ENCODE data around the gene MAP2K7.

The MAP2K7 gene

GRCh38 chr19:7862413-7862951 is 41.2 kb upstream of the MAP2K7 start:
- Mint-ChIP-seq H3K9me3 (no peaks in the 10 kb centered on the region), H3K36me3 (ENCODE audit: insufficient read depth) (no peaks in the 10 kb centered on the region), H3K27ac (ENCODE audit: low read depth) (no peak overlapping the region), H3K4me1 (peaks cover 10% of the 10 kb centered on the region), H3K4me3 (peak overlapping the region; percentile 43), H3K27me3 (peaks cover 36% of the 10 kb centered on the region)
- ATAC-seq (replicated peaks; ENCODE audit: extremely low read depth, poor library complexity, severe bottlenecking) (peak; percentile 37), DNase-seq (ENCODE audit: low spot score in 2 of 2) (no peak)

- no peaks in the 10 kb centered on the region for H3K9me3 Mint-ChIP-seq
- no peak for DNase-seq (ENCODE audit: low spot score in 2 of 2)
- H3K36me3 Mint-ChIP-seq (ENCODE audit: insufficient read depth): peaks cover 1% of the 10 kb centered on the region
- peak overlapping the region; percentile 13 for H3K4me3 Mint-ChIP-seq
- no peak for ATAC-seq (replicated peaks; ENCODE audit: extremely low read depth, poor library complexity, severe bottlenecking)
- H3K4me1 Mint-ChIP-seq: peaks cover 11% of the 10 kb centered on the region
- H3K27me3 Mint-ChIP-seq: peaks cover 36% of the 10 kb centered on the region
- no peak overlapping the region for H3K27ac Mint-ChIP-seq (ENCODE audit: low read depth)
Measured at GRCh38 chr19:7863157-7863970, 40.3 kb upstream of the MAP2K7 start.

DNA sequence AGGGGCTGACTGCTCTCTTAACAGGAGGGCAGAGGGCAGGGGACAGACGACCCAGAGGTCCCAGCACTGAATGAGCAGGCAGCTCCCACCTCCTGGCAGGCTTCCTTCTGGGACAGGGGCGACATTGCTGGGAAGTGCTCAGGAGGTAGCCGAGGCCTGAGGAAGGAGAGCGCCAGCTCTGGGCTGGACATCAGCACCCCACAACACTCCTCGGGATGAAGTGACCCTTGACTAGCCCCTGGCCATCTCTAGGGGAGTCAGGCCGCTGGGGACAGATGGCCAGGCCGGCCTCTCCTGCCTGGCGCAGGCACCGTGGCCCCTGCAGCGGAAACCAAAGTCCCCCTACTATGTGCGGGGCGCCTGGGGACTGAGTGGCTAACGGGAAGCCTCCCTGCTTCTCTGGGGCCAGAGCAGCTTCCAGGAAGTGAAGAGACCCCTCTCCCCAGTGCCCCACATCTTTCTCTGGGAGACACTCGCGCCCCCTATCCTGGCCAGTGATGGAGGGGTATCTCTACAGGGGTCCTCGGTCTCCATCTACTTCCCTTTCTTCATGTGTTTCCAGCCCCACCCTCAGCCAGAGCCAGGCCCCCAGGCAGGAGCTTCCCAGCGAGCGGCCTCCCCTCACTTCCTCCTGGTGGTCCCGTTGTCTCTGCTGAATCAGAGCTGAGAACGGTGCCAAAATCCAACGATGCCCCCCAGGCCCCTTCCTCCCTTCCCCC is 39.5 kb upstream of the MAP2K7 start:
- Mint-ChIP-seq H3K4me3 (peak overlapping the region; percentile 13), H3K27ac (ENCODE audit: low read depth) (no peak overlapping the region), H3K4me1 (peaks cover 18% of the 10 kb centered on the region), H3K27me3 (peaks cover 36% of the 10 kb centered on the region), H3K9me3 (no peaks in the 10 kb centered on the region), H3K36me3 (ENCODE audit: insufficient read depth) (peaks cover 5% of the 10 kb centered on the region)
- ATAC-seq (replicated peaks; ENCODE audit: extremely low read depth, poor library complexity, severe bottlenecking): no peak
- no peak for DNase-seq (ENCODE audit: low spot score in 2 of 2)

GRCh38 chr19:7864690-7865074 is 39.0 kb upstream of the MAP2K7 start:
- DNase-seq (ENCODE audit: low spot score in 2 of 2) (no peak), ATAC-seq (replicated peaks; ENCODE audit: extremely low read depth, poor library complexity, severe bottlenecking) (no peak)
- no peaks in the 10 kb centered on the region for H3K9me3 Mint-ChIP-seq
- H3K27ac Mint-ChIP-seq (ENCODE audit: low read depth): no peak overlapping the region
- H3K4me1 Mint-ChIP-seq: peaks cover 18% of the 10 kb centered on the region
- peaks cover 5% of the 10 kb centered on the region for H3K36me3 Mint-ChIP-seq (ENCODE audit: insufficient read depth)
- no peak overlapping the region for H3K4me3 Mint-ChIP-seq
- H3K27me3 Mint-ChIP-seq: peaks cover 36% of the 10 kb centered on the region

GRCh38 chr19:7865262-7865911 is 38.3 kb upstream of the MAP2K7 start:
- Mint-ChIP-seq H3K27ac (ENCODE audit: low read depth) (peak overlapping the region; percentile 16), H3K27me3 (peaks cover 32% of the 10 kb centered on the region), H3K4me3 (peak overlapping the region; percentile 12), H3K36me3 (ENCODE audit: insufficient read depth) (peaks cover 5% of the 10 kb centered on the region), H3K4me1 (peaks cover 18% of the 10 kb centered on the region), H3K9me3 (no peaks in the 10 kb centered on the region)
- DNase-seq (ENCODE audit: low spot score in 2 of 2) (no peak), ATAC-seq (replicated peaks; ENCODE audit: extremely low read depth, poor library complexity, severe bottlenecking) (no peak)

DNA sequence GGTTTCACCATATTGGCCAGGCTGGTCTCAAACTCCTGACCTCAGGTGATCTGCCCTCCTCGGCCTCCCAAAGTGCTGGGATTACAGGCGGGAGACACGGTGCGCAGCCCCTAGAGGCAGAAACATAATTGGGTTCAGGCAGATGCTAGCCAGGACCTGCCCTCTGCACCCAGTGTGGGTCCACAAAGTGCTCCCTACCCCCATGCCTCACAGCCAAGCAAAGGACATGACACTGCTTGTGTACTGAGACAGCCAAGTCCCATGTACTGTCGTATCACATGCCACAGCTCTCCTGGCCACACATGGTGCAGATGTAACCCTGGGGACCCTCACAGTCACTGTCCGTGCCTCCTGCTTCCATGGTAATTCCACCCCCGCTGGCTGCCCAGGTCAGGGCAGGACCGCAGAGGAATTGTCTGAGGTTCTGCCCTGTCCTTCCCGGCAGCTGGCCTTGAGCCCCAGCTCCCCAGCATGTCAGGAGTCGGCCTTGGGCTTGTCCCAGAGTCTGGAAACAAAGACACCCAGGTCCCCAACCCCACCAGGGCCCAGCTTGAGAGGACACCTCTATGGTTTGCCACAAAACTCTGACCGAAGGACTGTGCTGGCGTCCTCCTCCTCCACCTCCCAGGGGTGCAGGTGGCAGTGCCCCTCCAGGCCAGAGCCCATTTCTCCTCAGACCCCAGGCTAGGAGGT is 37.1 kb upstream of the MAP2K7 start:
- Mint-ChIP-seq H3K27ac (ENCODE audit: low read depth) (no peak overlapping the region), H3K27me3 (peaks cover 29% of the 10 kb centered on the region), H3K9me3 (peaks cover 6% of the 10 kb centered on the region), H3K4me1 (peaks cover 27% of the 10 kb centered on the region), H3K4me3 (no peak overlapping the region), H3K36me3 (ENCODE audit: insufficient read depth) (peaks cover 5% of the 10 kb centered on the region)
- DNase-seq (ENCODE audit: low spot score in 2 of 2) (no peak), ATAC-seq (replicated peaks; ENCODE audit: extremely low read depth, poor library complexity, severe bottlenecking) (no peak)

GRCh38 chr19:7867092-7867844 is 36.4 kb upstream of the MAP2K7 start:
- peaks cover 36% of the 10 kb centered on the region for H3K27me3 Mint-ChIP-seq

DNA sequence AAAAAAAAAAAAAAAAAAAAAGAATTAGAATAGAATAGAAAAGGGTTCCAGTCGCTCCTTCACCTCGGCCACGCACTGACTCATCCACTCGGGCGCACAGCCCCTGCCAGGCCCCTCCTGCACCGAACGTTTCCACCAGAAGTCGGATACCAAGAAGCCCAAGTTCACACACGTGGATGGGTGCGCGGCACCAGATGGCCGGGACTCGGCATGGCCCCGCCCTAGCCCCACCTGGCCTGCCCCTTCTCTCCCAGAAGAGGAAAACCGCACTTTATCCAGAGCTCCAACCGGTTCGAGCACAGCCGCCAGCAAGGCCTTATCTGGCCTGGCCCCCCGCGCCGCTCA is 35.4 kb upstream of the MAP2K7 start:
- Mint-ChIP-seq H3K36me3 (ENCODE audit: insufficient read depth) (peaks cover 6% of the 10 kb centered on the region), H3K9me3 (peaks cover 9% of the 10 kb centered on the region), H3K27me3 (peaks cover 43% of the 10 kb centered on the region), H3K27ac (ENCODE audit: low read depth) (peak overlapping the region; percentile 53), H3K4me1 (peaks cover 33% of the 10 kb centered on the region), H3K4me3 (peak overlapping the region; percentile 79)
- no peak for ATAC-seq (replicated peaks; ENCODE audit: extremely low read depth, poor library complexity, severe bottlenecking)
- no peak for DNase-seq (ENCODE audit: low spot score in 2 of 2)

More at GRCh38 chr19:7867092-7867844, 36.4 kb upstream of the MAP2K7 start:
- DNase-seq (ENCODE audit: low spot score in 2 of 2) (no peak), ATAC-seq (replicated peaks; ENCODE audit: extremely low read depth, poor library complexity, severe bottlenecking) (no peak)
- peaks cover 33% of the 10 kb centered on the region for H3K4me1 Mint-ChIP-seq
- peaks cover 6% of the 10 kb centered on the region for H3K36me3 Mint-ChIP-seq (ENCODE audit: insufficient read depth)
- H3K4me3 Mint-ChIP-seq: no peak overlapping the region
- H3K27ac Mint-ChIP-seq (ENCODE audit: low read depth): no peak overlapping the region
- H3K9me3 Mint-ChIP-seq: peaks cover 9% of the 10 kb centered on the region

GRCh38 chr19:7868671-7869452 is 34.8 kb upstream of the MAP2K7 start:
- ATAC-seq (replicated peaks; ENCODE audit: extremely low read depth, poor library complexity, severe bottlenecking): peak; percentile 85
- H3K4me3 Mint-ChIP-seq: peak overlapping the region; percentile 79
- H3K4me1 Mint-ChIP-seq: peaks cover 33% of the 10 kb centered on the region
- peaks cover 9% of the 10 kb centered on the region for H3K9me3 Mint-ChIP-seq
- H3K27me3 Mint-ChIP-seq: peaks cover 47% of the 10 kb centered on the region
- H3K27ac Mint-ChIP-seq (ENCODE audit: low read depth): peak overlapping the region; percentile 53
- peak; percentile 81 to 84 for DNase-seq (ENCODE audit: low spot score in 2 of 2)
- H3K36me3 Mint-ChIP-seq (ENCODE audit: insufficient read depth): peaks cover 6% of the 10 kb centered on the region

GRCh38 chr19:7869453-7869909 is 34.2 kb upstream of the MAP2K7 start:
- peak overlapping the region; percentile 79 for H3K4me3 Mint-ChIP-seq
- H3K27ac Mint-ChIP-seq (ENCODE audit: low read depth): no peak overlapping the region
- peak; percentile 81 to 87 for DNase-seq (ENCODE audit: low spot score in 2 of 2)
- peaks cover 9% of the 10 kb centered on the region for H3K9me3 Mint-ChIP-seq
- H3K4me1 Mint-ChIP-seq: peaks cover 33% of the 10 kb centered on the region
- H3K36me3 Mint-ChIP-seq (ENCODE audit: insufficient read depth): peaks cover 6% of the 10 kb centered on the region
- peaks cover 47% of the 10 kb centered on the region for H3K27me3 Mint-ChIP-seq
- peak; percentile 50 for ATAC-seq (replicated peaks; ENCODE audit: extremely low read depth, poor library complexity, severe bottlenecking)

DNA sequence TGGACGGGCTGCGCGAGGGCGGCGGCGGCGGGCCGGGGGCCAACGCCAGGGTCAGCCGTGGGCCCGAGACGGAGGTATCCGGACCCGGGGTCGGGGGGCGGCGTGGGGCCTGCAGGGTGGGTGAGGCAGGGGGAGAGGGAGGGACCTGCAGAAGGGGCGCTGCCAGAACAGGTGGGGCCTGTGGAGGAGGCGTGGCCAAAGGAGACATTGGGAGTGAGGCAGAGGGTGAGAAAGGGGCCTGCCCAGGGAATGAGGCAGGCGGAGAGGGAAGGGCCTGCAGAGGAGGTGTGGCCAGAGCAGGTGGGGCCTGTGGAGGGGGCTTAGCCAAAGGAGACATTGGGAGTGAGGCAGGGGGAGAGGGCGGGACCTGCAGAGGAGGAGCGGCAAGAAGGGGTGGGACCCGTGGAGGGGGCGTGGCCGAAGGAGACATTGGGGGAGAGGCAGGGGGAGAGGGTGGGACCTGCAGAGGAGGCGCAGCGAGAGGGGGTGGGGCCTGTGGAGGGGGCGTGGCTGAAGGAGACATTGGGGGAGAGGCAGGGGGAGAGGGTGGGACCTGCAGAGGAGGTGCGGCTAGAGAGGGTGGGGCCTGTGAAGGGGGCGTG is 33.7 kb upstream of the MAP2K7 start:
- Mint-ChIP-seq H3K9me3 (peaks cover 9% of the 10 kb centered on the region), H3K27ac (ENCODE audit: low read depth) (no peak overlapping the region), H3K27me3 (peaks cover 43% of the 10 kb centered on the region), H3K4me1 (peaks cover 30% of the 10 kb centered on the region), H3K36me3 (ENCODE audit: insufficient read depth) (peaks cover 6% of the 10 kb centered on the region), H3K4me3 (peak overlapping the region; percentile 79)
- DNase-seq (ENCODE audit: low spot score in 2 of 2): peak in 1 of 2 donors; percentile 45
- peak; percentile 5 for ATAC-seq (replicated peaks; ENCODE audit: extremely low read depth, poor library complexity, severe bottlenecking)

Data from central memory CD8-positive, alpha-beta T cell (primary cell).